ENCODE measurements around the gene RASL12. TPM values are rescaled to one million over a fixed set of nuclear protein-coding genes. Genes with fewer than 3 reads are reported as not detected.

The RASL12 gene
- total and polyA plus RNA-seq, 3 donors from 2014 or later, result 43.9 to 75.2 (median 64.7) TPM

- H3K4me1 ChIP-seq, result peaks cover 48% of the 10 kb centered on the region
Observed at GRCh38 chr15:65087873-65088642, 20.3 kb upstream of the RASL12 start.

GRCh38 chr15:65087411-65087810 is 19.6 kb upstream of the RASL12 start:
- H3K36me3 ChIP-seq (ENCODE audit: low read depth, missing control alignments), result no peaks in the 10 kb centered on the region
- no peak overlapping the region for H3K4me3 ChIP-seq
- no peaks in the 10 kb centered on the region for H3K9me3 ChIP-seq
- H3K27me3 ChIP-seq, result no peaks in the 10 kb centered on the region
- H3K27ac ChIP-seq, result peak overlapping the region; percentile 73 to 78
- no peak for DNase-seq
- TF ChIP-seq CTCF (IDR thresholded peaks at IDR 0.05), result no peak
- TF ChIP-seq POLR2A (IDR thresholded peaks at IDR 0.05), result no peak
- intact Hi-C loops (cut with DNase I; ENCODE audit: low total_unique reads), result loop anchor here (10.0 kb wide), 1 partner anchor 53 kb away; no protein-coding TSS in a partner anchor
- peaks cover 54% of the 10 kb centered on the region for H3K4me1 ChIP-seq
- 76 to 93% methylated on average over 3 of the region's 3 CpGs for WGBS, 2 donors

More at GRCh38 chr15:65087873-65088642, 20.3 kb upstream of the RASL12 start:
- no peak for TF ChIP-seq POLR2A (IDR thresholded peaks at IDR 0.05)
- TF ChIP-seq CTCF (IDR thresholded peaks at IDR 0.05), result no peak
- intact Hi-C loops (cut with DNase I; ENCODE audit: low total_unique reads), result loop anchor here (10.0 kb wide), 1 partner anchor 53 kb away; no protein-coding TSS in a partner anchor
- 67 to 75% methylated on average over 8 to 13 of the region's 13 CpGs for WGBS, 2 donors
- Histone ChIP-seq H3K36me3 (ENCODE audit: low read depth, missing control alignments) (no peaks in the 10 kb centered on the region), H3K9me3 (no peaks in the 10 kb centered on the region), H3K27ac (peak overlapping the region; percentile 73 to 78), H3K4me3 (no peak overlapping the region), H3K27me3 (no peaks in the 10 kb centered on the region)
- peak; percentile 76 for DNase-seq

GRCh38 chr15:65086680-65087111 is 18.9 kb upstream of the RASL12 start:
- Histone ChIP-seq H3K4me3 (no peak overlapping the region), H3K9me3 (no peaks in the 10 kb centered on the region), H3K27me3 (no peaks in the 10 kb centered on the region), H3K27ac (peak overlapping the region; percentile 73 to 78), H3K4me1 (peaks cover 51% of the 10 kb centered on the region), H3K36me3 (ENCODE audit: low read depth, missing control alignments) (no peaks in the 10 kb centered on the region)
- 51 to 58% methylated on average over 3 to 6 of the region's 6 CpGs for WGBS, 2 donors
- intact Hi-C loops (cut with DNase I; ENCODE audit: low total_unique reads), result loop anchor here (10.0 kb wide), 1 partner anchor 52 kb away; no protein-coding TSS in a partner anchor
- TF ChIP-seq CTCF (IDR thresholded peaks at IDR 0.05), result no peak
- TF ChIP-seq POLR2A (IDR thresholded peaks at IDR 0.05), result no peak
- DNase-seq, result no peak

- peak; percentile 65 for DNase-seq
- WGBS, 2 donors, result 71 to 100% methylated on average over 3 to 6 of the region's 6 CpGs
- peaks cover 51% of the 10 kb centered on the region for H3K4me1 ChIP-seq
- peak overlapping the region in 1 of 2 donors; percentile 78 for H3K27ac ChIP-seq
- H3K27me3 ChIP-seq, result no peaks in the 10 kb centered on the region
- TF ChIP-seq POLR2A (IDR thresholded peaks at IDR 0.05), result no peak
- peak in 2 of 3 experiments; percentile 20 to 45 for TF ChIP-seq CTCF (IDR thresholded peaks at IDR 0.05)
- H3K36me3 ChIP-seq (ENCODE audit: low read depth, missing control alignments), result no peaks in the 10 kb centered on the region
- H3K4me3 ChIP-seq, result no peak overlapping the region
- intact Hi-C loops (cut with DNase I; ENCODE audit: low total_unique reads), result loop anchor here (10.0 kb wide), 1 partner anchor 51 kb away; no protein-coding TSS in a partner anchor
- H3K9me3 ChIP-seq, result no peaks in the 10 kb centered on the region
Observed at GRCh38 chr15:65085990-65086679, 18.3 kb upstream of the RASL12 start.
